GM04504 (cell line): ENCODE data around the gene SOX13.

Source experiments
- DNase-seq: peaks from one replicate; pipeline ENCODE4 v3.0.0-alpha.2; 2012; ENCODE audit warnings: low read depth

SOX13 gene

GRCh38 chr1:204107892-204108291 is 35.0 kb downstream of the SOX13 start:
- DNase-seq = no peak

- no peak for DNase-seq
Observed at GRCh38 chr1:204108312-204109141, 35.6 kb downstream of the SOX13 start.

GRCh38 chr1:204110894-204111633 is 38.1 kb downstream of the SOX13 start:
- no peak for DNase-seq

- DNase-seq = no peak
Observed at GRCh38 chr1:204112876-204113730, 40.2 kb downstream of the SOX13 start.

GRCh38 chr1:204113896-204114295 is 41.0 kb downstream of the SOX13 start:
- DNase-seq = no peak

- no peak for DNase-seq
Observed at GRCh38 chr1:204114606-204115005, 41.7 kb downstream of the SOX13 start.

- no peak for DNase-seq
Observed at GRCh38 chr1:204115116-204115515, 42.2 kb downstream of the SOX13 start.

- no peak for DNase-seq
Observed at GRCh38 chr1:204116539-204116938, 43.6 kb downstream of the SOX13 start.

GRCh38 chr1:204121840-204122555 is 49.1 kb downstream of the SOX13 start:
- DNase-seq = no peak

GRCh38 chr1:204123376-204123775 is 50.5 kb downstream of the SOX13 start:
- no peak for DNase-seq

- no peak for DNase-seq
Observed at GRCh38 chr1:204124639-204125038, 51.7 kb downstream of the SOX13 start.

GRCh38 chr1:204125759-204126351 is 52.9 kb downstream of the SOX13 start:
- no peak for DNase-seq

GRCh38 chr1:204126386-204126785 is 53.5 kb downstream of the SOX13 start:
- no peak for DNase-seq

GRCh38 chr1:204126956-204127355 is 54.0 kb downstream of the SOX13 start:
- DNase-seq = no peak

- peak; percentile 75 for DNase-seq
Observed at GRCh38 chr1:204127597-204128242, 54.8 kb downstream of the SOX13 start.

GRCh38 chr1:204128464-204128963 is 55.6 kb downstream of the SOX13 start:
- no peak for DNase-seq

- no peak for DNase-seq
Observed at GRCh38 chr1:204128964-204129896, 56.3 kb downstream of the SOX13 start.

GRCh38 chr1:204130178-204130577 is 57.3 kb downstream of the SOX13 start:
- DNase-seq = no peak
